H9 (cell line): ENCODE data around the gene CCDC3. TPM values are rescaled to one million over a fixed set of nuclear protein-coding genes. Genes with fewer than 3 reads are reported as not detected.

Experiments
- DNase-seq: peaks from one replicate; pipeline ENCODE4 v3.0.0-alpha.2; 2017
- H2AFZ ChIP-seq: one replicate; pipeline ENCODE4 v1.6.1; 2013; ENCODE audit warnings: mild to moderate bottlenecking, low read length, control low read depth, moderate library complexity
- H2AK5ac ChIP-seq: 2 replicates; pipeline ENCODE4 v1.6.1; 2013; ENCODE audit warnings: low read length, control low read depth, mixed read lengths; ENCODE audit not compliant: insufficient read length
- H2BK120ac ChIP-seq: one replicate; pipeline ENCODE4 v1.6.1; 2013; ENCODE audit warnings: low read depth, mild to moderate bottlenecking, low read length, control low read depth, inconsistent platforms; ENCODE audit not compliant: poor library complexity, severe bottlenecking
- H2BK12ac ChIP-seq: 2 replicates; pipeline ENCODE4 v1.6.1; 2013; ENCODE audit warnings: low read length, control low read depth, mixed read lengths, low read depth; ENCODE audit not compliant: insufficient read length
- H2BK15ac ChIP-seq: 2 replicates; pipeline ENCODE4 v1.6.1; 2013; ENCODE audit warnings: low read depth, low read length, control low read depth
- H2BK20ac ChIP-seq: one replicate; pipeline ENCODE4 v1.6.1; 2013; ENCODE audit warnings: low read depth, mild to moderate bottlenecking, low read length, control low read depth, inconsistent platforms; ENCODE audit not compliant: poor library complexity, severe bottlenecking
- H2BK5ac ChIP-seq: 2 replicates; pipeline ENCODE4 v1.6.1; 2013; ENCODE audit warnings: low read length, control low read depth, mixed read lengths; ENCODE audit not compliant: insufficient read length
- H3K14ac ChIP-seq: 2 replicates; pipeline ENCODE4 v1.6.1; 2013; ENCODE audit warnings: low read length, control low read depth; ENCODE audit not compliant: insufficient read depth
- H3K18ac ChIP-seq: 2 replicates; pipeline ENCODE4 v1.6.1; 2013; ENCODE audit warnings: low read depth, mild to moderate bottlenecking, mixed read lengths, low read length, control low read depth; ENCODE audit not compliant: insufficient read length
- H3K23ac ChIP-seq: 2 replicates; pipeline ENCODE4 v1.6.1; 2013; ENCODE audit warnings: low read length, control low read depth, mixed read lengths, low read depth; ENCODE audit not compliant: insufficient read length
- H3K23me2 ChIP-seq: 2 replicates; pipeline ENCODE4 v1.6.1; 2013; ENCODE audit warnings: low read depth, mild to moderate bottlenecking, mixed read lengths, low read length, control low read depth; ENCODE audit not compliant: insufficient read length, poor library complexity, severe bottlenecking
- H3K27ac ChIP-seq: 2 replicates; pipeline ENCODE4 v1.5.1; 2013; ENCODE audit warnings: low read length, control low read depth, mixed read lengths, low read depth; ENCODE audit not compliant: insufficient read length
- H3K27me3 ChIP-seq: 2 replicates; pipeline ENCODE4 v1.6.1; 2013; ENCODE audit warnings: low read length, control low read depth, inconsistent platforms; ENCODE audit not compliant: insufficient read depth
- H3K4ac ChIP-seq: 2 replicates; pipeline ENCODE4 v1.6.1; 2013; ENCODE audit warnings: low read depth, mild to moderate bottlenecking, control low read depth, inconsistent platforms, low read length, moderate library complexity
- H3K4me1 ChIP-seq: 2 replicates; pipeline ENCODE4 v1.6.1; 2013; ENCODE audit warnings: low read length, control low read depth, inconsistent platforms; ENCODE audit not compliant: insufficient read depth
- H3K4me2 ChIP-seq: 2 replicates; pipeline ENCODE4 v1.6.1; 2013; ENCODE audit warnings: low read length, control low read depth, mixed read lengths; ENCODE audit not compliant: insufficient read length, insufficient read depth
- H3K56ac ChIP-seq: 2 replicates; pipeline ENCODE4 v1.6.1; 2013; ENCODE audit warnings: low read depth, mild to moderate bottlenecking, mixed read lengths, low read length, control low read depth; ENCODE audit not compliant: insufficient read length
- H3K79me1 ChIP-seq: 2 replicates; pipeline ENCODE4 v1.6.1; 2013; ENCODE audit warnings: low read depth, mild to moderate bottlenecking, moderate library complexity, low read length, control low read depth, inconsistent platforms; ENCODE audit not compliant: insufficient read depth, poor library complexity, severe bottlenecking
- H3K79me2 ChIP-seq: 2 replicates; pipeline ENCODE4 v1.6.1; 2013; ENCODE audit warnings: low read length, control low read depth, inconsistent platforms; ENCODE audit not compliant: insufficient read depth
- H3K9ac ChIP-seq: 2 replicates; pipeline ENCODE4 v1.6.1; 2013; ENCODE audit warnings: low read length, control low read depth, mixed read lengths; ENCODE audit not compliant: insufficient read length; ENCODE audit errors: extremely low read depth
- H3K9me3 ChIP-seq: one replicate; pipeline ENCODE4 v1.6.1; 2013; ENCODE audit warnings: low read depth, low read length, inconsistent platforms; ENCODE audit not compliant: control insufficient read depth
- H3T11ph ChIP-seq: one replicate; pipeline ENCODE4 v1.6.1; 2013; ENCODE audit warnings: mild to moderate bottlenecking, low read length, control low read depth, inconsistent platforms
- H4K20me1 ChIP-seq: one replicate; pipeline ENCODE4 v1.6.1; 2013; ENCODE audit not compliant: control insufficient read depth, insufficient read length, insufficient read depth
- H4K5ac ChIP-seq: 2 replicates; pipeline ENCODE4 v1.6.1; 2013; ENCODE audit warnings: low read depth, mild to moderate bottlenecking, mixed read lengths, low read length, control low read depth; ENCODE audit not compliant: insufficient read length
- H4K8ac ChIP-seq: replicated peaks from 2 replicates; pipeline ENCODE4 v1.6.1; 2013; ENCODE audit warnings: low read length, control low read depth, mixed read lengths, low read depth; ENCODE audit not compliant: insufficient read length
- H4K91ac ChIP-seq: 2 replicates; pipeline ENCODE4 v1.6.1; 2013; ENCODE audit warnings: low read depth, mild to moderate bottlenecking, moderate library complexity, mixed read lengths, low read length, control low read depth; ENCODE audit not compliant: insufficient read length
- H3K27ac Mint-ChIP-seq, 3 experiments: 2 replicates in 2 of 3; 3 replicates in 1 of 3; pipeline ENCODE4 v1.8.0; 2020 to 2021; ENCODE audit warnings: mixed read lengths in 3 of 3, mild to moderate bottlenecking in 1 of 3, moderate library complexity in 1 of 3
- H3K27me3 Mint-ChIP-seq: 2 replicates; pipeline ENCODE4 v1.8.0; 2021; ENCODE audit warnings: low read depth, mild to moderate bottlenecking, moderate library complexity, mixed read lengths
- H3K36me3 Mint-ChIP-seq, 3 experiments: 2 replicates in 2 of 3; 3 replicates in 1 of 3; pipeline ENCODE4 v1.8.0; 2020 to 2021; ENCODE audit warnings: low read depth in 3 of 3, mixed read lengths in 3 of 3; ENCODE audit not compliant: insufficient read depth in 1 of 3
- H3K4me1 Mint-ChIP-seq, 2 experiments: 2 replicates each; pipeline ENCODE4 v1.8.0; 2020; ENCODE audit warnings: mixed read lengths in 2 of 2
- H3K4me3 Mint-ChIP-seq, 2 experiments: 2 replicates in 1 of 2; 3 replicates in 1 of 2; pipeline ENCODE4 v1.8.0; 2020 to 2021; ENCODE audit warnings: mild to moderate bottlenecking in 2 of 2, mixed read lengths in 2 of 2, moderate library complexity in 1 of 2
- H3K9me3 Mint-ChIP-seq, 2 experiments: 2 replicates in 1 of 2; 3 replicates in 1 of 2; pipeline ENCODE4 v1.8.0; 2020; ENCODE audit warnings: mild to moderate bottlenecking in 2 of 2, mixed read lengths in 2 of 2, moderate library complexity in 1 of 2
- WGBS: extraction: QIAGEN DNeasy Blood & Tissue Kit; methylation state at CpG from one replicate; pipeline ENCODE4 v1.1.7; 2013; ENCODE audit warnings: missing lambda C conversion rate, low lambda C conversion rate, mixed read lengths; ENCODE audit not compliant: insufficient read length; ENCODE audit errors: extremely low coverage; 5-methylcytosine and 5-hydroxymethylcytosine counted together
- total RNA-seq: library from RNA; stranded (reverse); gene quantifications from 2 replicates; pipeline ENCODE4 v1.2.1, GENCODE V29; 2021
- TF ChIP-seq, protein P1 (sequence below): fragments of 200-600 bp; sonication (generic); conservative IDR thresholded peaks from 3 replicates; pipeline ENCODE4 v1.8.0; 2021; ENCODE audit warnings: antibody characterized with exemption, mild to moderate bottlenecking

Gene CCDC3
- total RNA-seq, 1 experiment from 2014 or later, result 2.3 TPM

GRCh38 chr10:12914111-12914510 lies 87.4 kb downstream of the CCDC3 start:
- no peaks in the 10 kb centered on the region for H3K9me3 Mint-ChIP-seq
- Histone ChIP-seq H3K27me3 (no peaks in the 10 kb centered on the region), H3K9me3 (no peaks in the 10 kb centered on the region), H3K79me2 (no peaks in the 10 kb centered on the region), H2BK15ac (no peak overlapping the region), H3K23me2 (no peaks in the 10 kb centered on the region), H4K91ac (no peak overlapping the region), H2BK12ac (no peak overlapping the region), H3K56ac (no peak overlapping the region), H3K4me1 (no peaks in the 10 kb centered on the region), H4K20me1 (no peaks in the 10 kb centered on the region), H4K5ac (no peak overlapping the region), H2BK20ac (no peak overlapping the region), H4K8ac (no peak overlapping the region), H3T11ph (no peak overlapping the region), H3K4me2 (no peak overlapping the region), H2AFZ (no peak overlapping the region), H3K4ac (no peak overlapping the region), H2BK120ac (no peak overlapping the region), H3K27ac (no peak overlapping the region), H3K9ac (no peak overlapping the region), H2BK5ac (no peak overlapping the region), H3K18ac (no peak overlapping the region), H3K14ac (no peak overlapping the region), H2AK5ac (no peak overlapping the region), H3K23ac (no peak overlapping the region), H3K79me1 (no peaks in the 10 kb centered on the region)
- no peak for DNase-seq
- no peaks in the 10 kb centered on the region for H3K36me3 Mint-ChIP-seq
- no peak overlapping the region for H3K4me3 Mint-ChIP-seq
- TF ChIP-seq, protein P1, sequence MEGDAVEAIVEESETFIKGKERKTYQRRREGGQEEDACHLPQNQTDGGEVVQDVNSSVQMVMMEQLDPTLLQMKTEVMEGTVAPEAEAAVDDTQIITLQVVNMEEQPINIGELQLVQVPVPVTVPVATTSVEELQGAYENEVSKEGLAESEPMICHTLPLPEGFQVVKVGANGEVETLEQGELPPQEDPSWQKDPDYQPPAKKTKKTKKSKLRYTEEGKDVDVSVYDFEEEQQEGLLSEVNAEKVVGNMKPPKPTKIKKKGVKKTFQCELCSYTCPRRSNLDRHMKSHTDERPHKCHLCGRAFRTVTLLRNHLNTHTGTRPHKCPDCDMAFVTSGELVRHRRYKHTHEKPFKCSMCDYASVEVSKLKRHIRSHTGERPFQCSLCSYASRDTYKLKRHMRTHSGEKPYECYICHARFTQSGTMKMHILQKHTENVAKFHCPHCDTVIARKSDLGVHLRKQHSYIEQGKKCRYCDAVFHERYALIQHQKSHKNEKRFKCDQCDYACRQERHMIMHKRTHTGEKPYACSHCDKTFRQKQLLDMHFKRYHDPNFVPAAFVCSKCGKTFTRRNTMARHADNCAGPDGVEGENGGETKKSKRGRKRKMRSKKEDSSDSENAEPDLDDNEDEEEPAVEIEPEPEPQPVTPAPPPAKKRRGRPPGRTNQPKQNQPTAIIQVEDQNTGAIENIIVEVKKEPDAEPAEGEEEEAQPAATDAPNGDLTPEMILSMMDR, result no peak
- H3K27me3 Mint-ChIP-seq, result no peaks in the 10 kb centered on the region; the same call in 1 of the 2 replicates
- WGBS, result no CpG with 5 or more reads among the region's 2 CpGs
- H3K27ac Mint-ChIP-seq, result no peak overlapping the region
- H3K4me1 Mint-ChIP-seq, result no peaks in the 10 kb centered on the region
